ENCODE data around the gene PLXNB2.

DNA sequence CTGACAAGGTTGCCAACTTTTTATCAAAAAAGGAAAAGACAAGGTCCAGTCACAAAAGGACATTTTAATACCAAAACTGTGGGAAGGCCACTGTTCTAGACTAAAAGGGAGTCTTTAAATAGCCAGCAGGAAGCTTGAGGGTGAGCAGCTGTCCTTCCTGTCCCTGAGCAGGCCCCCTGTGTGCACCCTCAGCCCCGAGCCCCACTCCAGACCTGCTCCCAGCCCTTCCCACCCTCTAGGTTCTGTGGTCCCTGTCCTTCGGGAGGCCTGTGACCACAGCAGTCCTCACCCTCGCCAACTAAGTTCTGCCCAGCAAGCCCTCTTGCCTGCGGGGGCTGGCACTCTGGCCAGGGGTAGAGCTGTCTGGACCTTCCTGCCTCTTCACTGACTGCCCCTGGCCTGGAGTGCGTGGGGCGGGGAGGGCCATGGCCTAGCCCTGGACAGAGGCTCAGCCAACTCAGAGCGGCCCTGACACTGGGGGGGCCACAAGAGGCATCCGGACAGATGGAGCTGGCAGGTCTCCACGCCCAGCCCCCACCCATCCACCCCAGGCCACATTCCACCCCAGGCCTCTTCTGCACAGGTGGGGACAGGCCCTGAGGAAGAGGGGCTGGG, 1.6 kb upstream of the PLXNB2 start:
- TF ChIP-seq POLR2AphosphoS5 (IDR thresholded peaks at IDR 0.05; ENCODE audit: low read depth, low read length) (no peak), TAF1 (IDR thresholded peaks at IDR 0.05; ENCODE audit: low read depth, low read length) (no peak), POLR2A (IDR thresholded peaks at IDR 0.05; ENCODE audit: low read depth, low read length) (no peak), POU2F2 (IDR thresholded peaks at IDR 0.05; ENCODE audit: low read depth, low read length) (no peak), SPI1 (IDR thresholded peaks at IDR 0.05; ENCODE audit: low read depth, low read length) (no peak)

Measured in GM12891 (cell line).